Left forelimb (tissue), 1 donor: ENCODE measurements around the gene PLCL2.

Experiments used
- DNase-seq: peaks from one replicate; pipeline ENCODE4 v3.0.0-alpha.2; 2018; ENCODE audit warnings: low spot score

The PLCL2 gene

GRCh38 chr3:17011728-17012338 is 127.1 kb downstream of the PLCL2 start:
- no peak for DNase-seq

DNA sequence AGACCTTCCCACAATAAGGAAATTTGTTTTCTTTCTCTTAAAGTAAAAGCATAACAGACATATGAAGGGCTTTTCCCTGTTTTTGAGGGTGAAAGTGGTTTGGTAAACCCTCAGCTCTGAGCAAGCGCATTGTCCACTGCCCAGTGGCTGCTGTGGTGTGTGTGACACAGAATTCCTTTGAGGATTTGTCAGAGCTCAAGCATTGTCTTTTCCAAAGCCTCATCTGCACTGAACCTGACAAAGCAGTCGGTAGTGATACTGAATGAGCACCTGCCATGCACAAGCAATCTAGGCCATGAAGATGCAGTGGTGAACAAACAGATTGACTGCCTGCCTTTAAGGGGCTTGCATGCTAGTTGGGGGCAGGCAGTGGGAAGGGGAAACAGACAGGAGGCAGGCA is 128.3 kb downstream of the PLCL2 start:
- DNase-seq, result no peak

GRCh38 chr3:17013571-17013970 is 128.8 kb downstream of the PLCL2 start:
- DNase-seq, result no peak

DNA sequence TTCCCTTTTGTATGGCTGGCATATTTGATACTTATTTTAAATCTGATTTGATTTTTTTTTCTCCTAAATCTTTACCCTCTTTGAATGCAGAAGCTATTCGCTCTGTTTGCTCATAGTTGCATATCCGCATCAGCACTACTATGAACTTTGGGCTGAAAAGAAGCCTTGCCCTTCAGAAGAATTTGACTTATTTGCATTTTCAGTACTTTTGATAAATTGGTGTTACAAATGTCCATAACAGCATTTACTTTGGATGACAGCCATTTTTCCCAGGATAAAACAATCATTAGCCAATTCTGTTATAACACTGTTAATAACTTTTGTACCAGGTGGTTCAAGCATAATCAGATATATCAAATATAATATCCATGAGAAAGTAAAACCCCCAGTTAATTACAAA is 129.5 kb downstream of the PLCL2 start:
- no peak for DNase-seq

- DNase-seq, result no peak
These were observed 130.0 kb downstream of the PLCL2 start for GRCh38 chr3:17014709-17015108.

- DNase-seq, result no peak
These were observed 136.9 kb downstream of the PLCL2 start for GRCh38 chr3:17021614-17022013.

GRCh38 chr3:17023006-17023664 is 138.4 kb downstream of the PLCL2 start:
- no peak for DNase-seq

- DNase-seq, result no peak
These were observed 140.9 kb downstream of the PLCL2 start for GRCh38 chr3:17025594-17026139.

DNA sequence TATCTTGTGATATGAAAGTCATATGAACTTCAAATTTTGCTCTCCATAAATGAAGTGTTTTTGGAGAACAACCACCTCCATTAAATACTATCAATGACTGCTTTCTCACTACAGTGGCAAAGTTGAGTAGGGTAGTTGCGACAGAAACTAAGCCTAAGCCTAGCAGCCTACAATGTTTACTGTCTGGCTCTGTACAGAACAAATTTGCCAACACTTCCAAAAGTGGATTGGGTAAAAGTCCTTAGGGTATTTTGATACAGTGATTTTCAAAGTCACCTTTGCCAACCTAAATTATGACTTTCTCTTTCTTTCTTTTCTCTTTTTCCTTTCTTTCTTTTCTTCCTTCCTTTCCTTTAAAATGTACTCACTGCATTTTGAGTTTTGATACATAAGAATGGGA is 142.6 kb downstream of the PLCL2 start:
- no peak for DNase-seq

GRCh38 chr3:17028363-17028762 is 143.6 kb downstream of the PLCL2 start:
- DNase-seq, result no peak

DNA sequence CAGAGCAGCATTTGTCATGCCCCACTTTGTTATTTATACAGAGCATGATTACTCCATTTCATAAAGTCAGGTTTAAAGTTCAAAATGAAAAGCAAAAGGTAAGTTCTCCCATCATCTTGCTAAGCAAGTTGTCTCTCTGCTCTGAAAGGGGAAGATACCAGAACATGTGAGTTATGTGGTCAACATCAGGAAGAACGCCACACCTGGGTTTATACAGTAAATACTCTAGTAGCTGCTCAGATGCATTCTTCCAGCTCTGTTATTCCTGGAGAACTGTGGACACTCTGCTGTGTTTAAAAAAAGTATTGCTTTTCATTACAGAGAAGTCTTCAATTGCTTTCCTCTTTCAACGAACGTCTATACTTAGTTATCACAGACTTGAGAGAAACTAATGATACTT is 145.7 kb downstream of the PLCL2 start:
- no peak for DNase-seq

DNA sequence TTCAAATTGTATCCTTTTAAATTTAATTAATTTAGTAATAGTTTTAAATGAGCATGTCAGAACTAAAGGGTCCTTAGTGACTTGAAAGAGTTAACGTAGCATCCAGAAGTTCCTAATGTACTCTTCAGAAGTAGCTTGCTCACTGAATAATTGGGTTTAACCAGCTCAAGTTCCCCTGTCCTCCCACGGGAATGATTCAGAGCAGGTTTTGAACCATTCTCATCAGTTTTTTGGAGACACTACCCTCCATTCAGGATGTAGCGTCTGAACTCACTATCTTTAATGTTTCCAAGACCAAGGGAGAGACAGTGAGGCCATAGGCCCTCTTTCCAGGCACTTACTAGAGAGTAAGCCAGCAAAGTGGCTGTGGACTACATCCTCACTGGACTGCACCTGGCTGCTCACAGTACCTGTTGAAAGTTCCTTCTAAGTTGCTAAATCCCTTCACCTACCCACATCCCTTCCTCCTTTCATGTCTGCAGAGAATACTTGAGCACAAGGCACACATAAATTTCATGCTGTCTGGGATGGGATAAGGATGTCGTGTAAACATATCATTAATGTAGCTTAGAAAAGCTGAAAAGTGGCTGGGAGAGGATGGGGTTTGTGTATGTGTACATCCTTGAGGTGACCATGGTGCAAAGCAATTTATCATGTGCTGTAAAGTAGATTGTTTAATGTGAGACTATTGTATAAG is 146.3 kb downstream of the PLCL2 start:
- DNase-seq, result no peak

GRCh38 chr3:17032407-17033034 is 147.8 kb downstream of the PLCL2 start:
- no peak for DNase-seq

- DNase-seq, result no peak
These were observed 148.9 kb downstream of the PLCL2 start for GRCh38 chr3:17033516-17034168.

- no peak for DNase-seq
These were observed 150.3 kb downstream of the PLCL2 start for GRCh38 chr3:17035033-17035432.

DNA sequence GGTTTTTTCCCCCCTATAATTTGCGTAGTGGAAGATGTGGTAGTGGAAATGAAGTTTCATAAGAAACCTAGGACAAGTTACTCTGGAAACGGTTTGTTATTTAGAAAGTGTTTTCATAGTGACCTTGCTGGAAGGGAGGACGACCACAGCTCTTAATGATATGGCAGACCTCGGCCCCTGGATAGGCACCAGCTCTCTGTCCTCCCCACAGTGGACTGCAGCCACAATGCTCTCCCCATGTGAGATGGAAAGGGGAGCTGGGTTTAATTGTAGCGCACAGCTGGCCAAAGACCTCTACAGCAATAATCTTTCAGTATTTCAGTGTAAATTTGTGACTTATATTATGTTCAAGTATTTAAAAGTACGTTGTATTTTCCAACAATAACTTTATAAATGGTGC is 151.2 kb downstream of the PLCL2 start:
- DNase-seq, result no peak

GRCh38 chr3:17038141-17038540 is 153.4 kb downstream of the PLCL2 start:
- no peak for DNase-seq

GRCh38 chr3:17038900-17039553 is 154.3 kb downstream of the PLCL2 start:
- DNase-seq, result no peak

DNA sequence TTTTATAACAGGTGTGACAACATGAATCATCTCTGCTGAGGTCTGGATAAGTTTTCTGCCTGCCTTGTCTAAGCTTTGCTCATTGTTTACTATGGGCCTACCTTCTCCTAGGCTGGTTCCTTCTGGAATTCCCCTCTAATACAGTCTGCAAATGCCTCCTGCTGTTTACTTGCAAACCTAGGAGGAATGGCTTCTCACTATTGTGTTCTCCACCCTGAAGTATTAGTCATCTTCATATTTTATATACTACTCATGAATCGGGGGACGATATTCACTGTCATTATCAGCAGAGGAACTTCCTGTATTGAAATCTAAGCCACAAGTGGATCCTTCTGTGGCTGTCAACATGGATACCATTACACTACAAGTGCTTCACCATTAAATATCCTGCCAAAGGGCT is 154.8 kb downstream of the PLCL2 start:
- DNase-seq, result no peak

- no peak for DNase-seq
These were observed 155.7 kb downstream of the PLCL2 start for GRCh38 chr3:17040322-17040989.

DNA sequence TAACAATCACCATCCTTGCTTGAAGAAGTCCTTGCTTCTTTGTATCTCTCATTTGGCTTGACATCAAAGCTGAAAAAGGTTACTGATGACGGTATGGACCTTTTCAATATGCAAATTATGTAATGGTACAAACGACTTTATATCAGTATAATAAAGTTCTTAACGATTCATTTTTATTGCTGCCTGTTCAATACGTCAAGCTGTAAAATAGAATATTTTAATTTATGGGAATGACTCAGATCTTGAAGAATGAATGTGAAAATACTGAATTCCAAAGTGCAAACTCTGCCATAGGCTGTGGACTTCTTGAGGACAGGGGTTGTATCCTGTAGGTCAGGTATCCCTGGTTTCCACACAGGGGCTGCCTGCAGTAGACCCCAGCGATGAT is 156.2 kb downstream of the PLCL2 start:
- DNase-seq, result no peak
